K562 (cell line): ENCODE measurements around the gene LYPD3. TPM values are rescaled to one million over a fixed set of nuclear protein-coding genes. Genes with fewer than 3 reads are reported as not detected.

Source experiments
- ATF7 ChIP-seq: fragments of 450-650 bp; IDR thresholded peaks from 2 replicates; pipeline ENCODE4 v1.7.1; 2014; ENCODE audit warnings: mild to moderate bottlenecking, moderate library complexity
- BCLAF1 ChIP-seq, 2 experiments: fragments of 450-650 bp in 1 of 2; IDR thresholded peaks; 2 replicates each; pipeline ENCODE4 v1.6.1; 2011 to 2017; ENCODE audit warnings: low read depth in 2 of 2, antibody characterized with exemption in 1 of 2, borderline replicate concordance in 1 of 2, low read length in 1 of 2, mild to moderate bottlenecking in 1 of 2, mixed read lengths in 1 of 2; ENCODE audit not compliant: control insufficient read depth in 1 of 2
- E2F1 ChIP-seq: sonication (generic); formaldehyde crosslinking; IDR thresholded peaks from 2 replicates; pipeline ENCODE4 v1.8.1; 2023; ENCODE audit warnings: mild to moderate bottlenecking, missing genetic modification reagents, moderate library complexity
- E2F8 ChIP-seq: fragments of 450-650 bp; IDR thresholded peaks from 2 replicates; pipeline ENCODE4 v1.7.1; 2018; ENCODE audit warnings: mild to moderate bottlenecking, low read depth; ENCODE audit not compliant: partially characterized antibody
- KDM5B ChIP-seq: fragments of 200-600 bp; sonication (generic); IDR thresholded peaks from 2 replicates; pipeline ENCODE4 v1.6.1; 2012; ENCODE audit warnings: low read depth, mild to moderate bottlenecking, moderate library complexity, low read length, control low read depth, inconsistent platforms; ENCODE audit not compliant: insufficient replicate concordance
- MNT ChIP-seq, 2 experiments: fragments of 450-650 bp; conservative IDR thresholded peaks; 2 replicates each; pipeline ENCODE4 v1.6.1; 2017; ENCODE audit warnings: mild to moderate bottlenecking in 2 of 2, moderate library complexity in 2 of 2
- PML ChIP-seq: IDR thresholded peaks from 2 replicates; pipeline ENCODE4 v1.6.1; 2012; ENCODE audit warnings: low read length, inconsistent platforms
- RCOR1 ChIP-seq, 2 experiments: IDR thresholded peaks; 2 replicates each; pipeline ENCODE4 v1.6.1; 2012; ENCODE audit warnings: low read depth in 2 of 2, low read length in 2 of 2, borderline replicate concordance in 1 of 2, improper control_type of control experiment in 1 of 2
- RUNX1 ChIP-seq: sonication (generic); IDR thresholded peaks from 2 replicates; pipeline ENCODE4 v1.6.1; 2016; ENCODE audit warnings: antibody characterized with exemption, low read depth
- SP1 ChIP-seq: sonication (generic); formaldehyde crosslinking; IDR thresholded peaks from 2 replicates; pipeline ENCODE4 v1.8.1; 2022; ENCODE audit warnings: mild to moderate bottlenecking, missing genetic modification reagents
- THRA ChIP-seq: fragments of 450-650 bp; IDR thresholded peaks from 2 replicates; pipeline ENCODE4 v1.6.1; 2017; ENCODE audit warnings: mild to moderate bottlenecking, moderate library complexity
- ZC3H8 ChIP-seq: fragments of 450-650 bp; IDR thresholded peaks from 2 replicates; pipeline ENCODE4 v1.6.1; 2017
- ZFX ChIP-seq: sonication (generic); formaldehyde crosslinking; IDR thresholded peaks from 2 replicates; pipeline ENCODE4 v1.8.0; 2022; ENCODE audit warnings: mild to moderate bottlenecking, missing genetic modification reagents, moderate library complexity
- ZNF143 ChIP-seq: sonication (generic); formaldehyde crosslinking; IDR thresholded peaks from 2 replicates; pipeline ENCODE4 v1.9.0; 2022; ENCODE audit warnings: mild to moderate bottlenecking, missing genetic modification reagents
- polyA plus RNA-seq, 8 experiments: library from polyadenylated mRNA; depleted of rRNA in 4 of 8; stranded (reverse) in 5 of 8; unstranded in 3 of 8; fragments of >200 nt; fragmentation: Nextera tagmentation in 2 of 8; fragmentation: Illumina TruSeq in 1 of 8; extraction: Ambion mirVana in 2 of 8; extraction: Trizol in 1 of 8; gene quantifications; 2 replicates each; pipeline versions ENCODE4 v1.2.1 to v1.2.3, GENCODE V29; 2011 to 2014; ENCODE audit warnings: inconsistent platforms in 1 of 8, missing spikeins in 1 of 8
- total RNA-seq, 7 experiments: library from RNA; depleted of rRNA in 6 of 7; stranded (reverse); fragments of >200 nt in 6 of 7; fragmentation: Illumina TruSeq in 2 of 7; extraction: Trizol in 2 of 7; gene quantifications; 2 replicates each; pipeline versions ENCODE4 v1.2.1 to v1.2.3, GENCODE V29; 2011 to 2021; ENCODE audit warnings: low replicate concordance in 1 of 7

LYPD3 gene
- total and polyA plus RNA-seq, 9 of the 15 experiments (the other 6 are each of a cell fraction or from before 2014, with no cell fraction given), result 0.04 to 0.33 (median 0.20) TPM; not detected in 1

- peak; percentile 83 for TF ChIP-seq KDM5B
- TF ChIP-seq RCOR1 (IDR thresholded peaks at IDR 0.05; ENCODE audit: borderline replicate concordance in 1 of 2, low read depth in 2 of 2, low read length in 2 of 2), result peak in 1 of 2 experiments; percentile 63; a peak in 1 of 4 replicates
- peak; percentile 58; the same call in 1 of the 2 replicates for TF ChIP-seq PML
- no peak for TF ChIP-seq THRA
- TF ChIP-seq E2F1 (CRISPR knock-in tag), result peak; percentile 81
- peak; percentile 71 for TF ChIP-seq ZFX (CRISPR knock-in tag)
- peak; percentile 63 to 74 for TF ChIP-seq MNT (conservative IDR thresholded peaks at IDR 0.05)
- TF ChIP-seq BCLAF1 (IDR thresholded peaks at IDR 0.05; ENCODE audit: borderline replicate concordance in 1 of 2, control insufficient read depth in 1 of 2, low read depth in 2 of 2, low read length in 1 of 2), result no peak
- TF ChIP-seq ATF7, result peak; percentile 94
- peak; percentile 25 for TF ChIP-seq E2F8
- TF ChIP-seq SP1 (CRISPR knock-in tag), result peak; percentile 94
- TF ChIP-seq ZC3H8, result no peak
- TF ChIP-seq RUNX1, result no peak
- TF ChIP-seq ZNF143, result no peak
These were observed 9.7 kb upstream of the LYPD3 start (continued) for GRCh38 chr19:43474986-43475705.
